Stimulated activated CD8-positive, alpha-beta memory T cell treated with anti-CD3 and anti-CD28 coated beads, Interleukin-2, amount 100 ng/mL, for 1 hour (primary cell): Measurements from ENCODE around the gene B3GALT6.

Experiments used
- DNase-seq, 2 donors: peaks; one replicate each; pipeline ENCODE4 v3.0.0-alpha.2; 2020; ENCODE audit warnings: low read depth in 2 of 2

Gene B3GALT6

DNA sequence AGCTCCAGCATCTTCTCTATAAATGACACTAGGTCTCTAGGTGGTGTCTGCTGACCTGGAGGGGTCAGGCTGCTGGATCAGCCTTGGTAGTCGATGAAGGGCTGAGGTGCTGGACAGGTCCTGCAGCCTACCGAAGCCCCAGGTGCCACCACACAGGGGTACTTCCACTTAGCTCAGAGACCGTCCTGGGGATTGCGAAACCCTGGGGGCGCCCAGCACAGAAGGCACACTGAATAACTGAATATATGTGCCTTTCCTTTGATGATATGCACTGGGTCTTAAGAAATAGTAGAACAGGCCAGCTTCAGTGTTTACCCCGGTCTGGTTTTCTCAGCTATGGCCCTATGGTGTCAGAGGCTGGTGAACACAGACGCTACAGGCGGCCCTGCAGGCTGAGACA lies 30.7 kb downstream of the B3GALT6 start:
- no peak for DNase-seq

DNA sequence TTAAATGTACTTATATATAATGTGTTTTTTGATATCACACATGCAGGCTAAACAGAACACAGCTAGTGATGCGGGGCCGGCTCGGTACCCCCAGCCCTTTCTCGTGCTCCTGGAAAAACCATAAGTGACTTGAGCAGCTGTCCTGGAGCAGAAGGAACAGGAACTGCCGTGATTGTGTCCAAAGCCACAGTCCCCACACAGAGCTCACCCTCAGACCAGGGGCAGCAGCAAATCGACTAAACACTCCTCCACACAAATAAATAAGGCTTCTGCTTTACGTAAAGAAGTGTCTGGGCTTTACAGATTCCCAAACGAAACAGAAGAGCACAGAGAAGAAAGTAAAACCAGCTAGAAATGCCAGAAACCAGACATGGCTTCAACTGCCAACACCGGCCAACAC lies 32.0 kb downstream of the B3GALT6 start:
- no peak for DNase-seq

DNA sequence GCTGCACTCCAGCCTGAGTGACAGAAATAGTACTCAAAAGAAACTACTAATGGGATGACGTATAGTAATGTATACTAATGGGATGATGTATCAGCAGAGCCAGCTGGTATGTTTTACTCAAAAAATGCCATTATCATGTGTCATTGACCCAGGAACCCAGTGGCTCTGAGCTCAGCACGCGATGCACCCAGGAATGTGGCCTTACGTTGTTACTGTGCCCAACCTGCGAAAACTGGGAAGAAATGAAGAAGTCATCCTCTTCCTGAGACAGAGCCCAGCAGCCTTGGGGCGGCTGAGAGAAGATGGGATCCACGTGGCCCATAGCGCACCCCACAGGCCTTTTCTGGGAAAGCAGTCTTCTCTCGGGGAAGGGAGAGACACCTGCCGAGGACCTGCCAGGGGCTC lies 32.8 kb downstream of the B3GALT6 start:
- no peak for DNase-seq

DNA sequence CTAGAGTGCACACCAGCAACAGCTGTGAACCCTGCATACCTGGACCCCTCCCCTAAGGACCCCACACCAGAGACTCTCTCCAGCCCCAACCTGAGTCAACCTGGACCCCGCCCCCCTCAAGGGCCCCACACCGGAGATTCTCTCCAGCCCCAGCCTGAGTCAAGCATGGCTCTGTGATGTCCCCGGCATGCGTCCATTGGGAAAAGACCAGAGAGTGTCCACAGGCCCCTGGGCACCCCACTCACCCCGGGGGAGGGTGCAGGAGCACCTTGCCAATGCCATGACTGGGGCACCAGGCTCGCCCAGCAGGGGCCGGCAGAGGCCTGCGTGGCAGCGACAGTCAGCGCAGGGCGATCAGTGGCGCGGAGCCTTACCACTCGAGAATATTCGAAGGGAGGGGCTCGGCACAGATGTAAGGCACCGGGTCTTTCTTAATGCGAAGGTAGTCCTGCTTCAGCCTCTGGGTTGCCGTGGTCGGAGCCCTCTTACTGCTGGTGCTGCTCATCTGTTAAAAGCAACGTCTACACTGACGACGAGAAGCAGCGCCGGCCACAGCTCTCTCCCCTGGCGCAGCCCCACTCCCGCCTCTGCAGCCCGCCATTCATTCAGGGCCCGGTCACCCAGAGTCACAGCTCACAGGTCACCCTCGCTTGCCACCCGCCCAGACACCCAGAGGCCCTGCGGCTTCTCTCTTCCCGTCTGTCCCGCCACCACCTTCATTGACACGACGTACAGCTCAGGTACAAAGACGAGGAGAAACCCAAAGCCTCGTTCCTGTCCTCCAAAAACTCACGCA lies 35.6 kb downstream of the B3GALT6 start:
- no peak for DNase-seq

DNA sequence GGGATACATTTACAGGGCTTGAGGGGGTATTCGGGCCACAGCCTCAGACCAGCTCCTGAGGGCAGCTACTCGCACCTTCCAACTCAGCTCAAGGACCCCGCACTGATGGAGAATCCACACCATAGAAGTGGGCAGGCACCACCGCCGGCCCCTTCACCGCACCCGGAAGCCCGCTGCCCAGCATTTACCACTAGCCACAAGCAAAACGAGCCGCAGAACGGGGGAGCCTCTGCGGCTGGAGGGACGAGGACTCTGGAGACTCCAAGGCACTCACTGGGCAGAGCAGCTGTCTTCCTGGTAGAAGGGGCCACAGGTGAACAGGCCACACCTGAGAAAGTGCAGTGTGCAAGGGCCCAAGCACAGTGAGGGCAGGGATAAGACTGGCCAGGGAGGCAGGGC lies 36.2 kb downstream of the B3GALT6 start:
- DNase-seq = no peak

DNA sequence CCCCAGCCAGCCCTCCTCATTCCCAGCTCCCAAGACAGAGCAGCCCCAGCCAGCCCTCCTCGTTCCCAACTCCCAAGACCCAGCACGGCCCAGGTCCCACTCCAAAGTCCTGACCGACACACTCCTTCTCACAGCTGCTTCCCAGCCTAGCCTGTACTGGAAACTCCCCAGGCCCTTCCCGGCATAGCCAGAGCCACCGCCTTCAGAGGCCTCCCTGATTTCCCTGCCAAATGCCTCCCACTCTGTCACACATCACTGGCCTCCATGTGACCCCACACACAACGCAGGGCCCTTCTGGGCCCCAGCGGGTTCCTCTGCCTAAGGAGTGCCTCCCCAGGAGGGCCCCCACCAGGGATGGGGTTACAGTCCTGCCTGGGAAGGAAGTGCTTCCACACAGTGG lies 38.8 kb downstream of the B3GALT6 start:
- no peak for DNase-seq

DNA sequence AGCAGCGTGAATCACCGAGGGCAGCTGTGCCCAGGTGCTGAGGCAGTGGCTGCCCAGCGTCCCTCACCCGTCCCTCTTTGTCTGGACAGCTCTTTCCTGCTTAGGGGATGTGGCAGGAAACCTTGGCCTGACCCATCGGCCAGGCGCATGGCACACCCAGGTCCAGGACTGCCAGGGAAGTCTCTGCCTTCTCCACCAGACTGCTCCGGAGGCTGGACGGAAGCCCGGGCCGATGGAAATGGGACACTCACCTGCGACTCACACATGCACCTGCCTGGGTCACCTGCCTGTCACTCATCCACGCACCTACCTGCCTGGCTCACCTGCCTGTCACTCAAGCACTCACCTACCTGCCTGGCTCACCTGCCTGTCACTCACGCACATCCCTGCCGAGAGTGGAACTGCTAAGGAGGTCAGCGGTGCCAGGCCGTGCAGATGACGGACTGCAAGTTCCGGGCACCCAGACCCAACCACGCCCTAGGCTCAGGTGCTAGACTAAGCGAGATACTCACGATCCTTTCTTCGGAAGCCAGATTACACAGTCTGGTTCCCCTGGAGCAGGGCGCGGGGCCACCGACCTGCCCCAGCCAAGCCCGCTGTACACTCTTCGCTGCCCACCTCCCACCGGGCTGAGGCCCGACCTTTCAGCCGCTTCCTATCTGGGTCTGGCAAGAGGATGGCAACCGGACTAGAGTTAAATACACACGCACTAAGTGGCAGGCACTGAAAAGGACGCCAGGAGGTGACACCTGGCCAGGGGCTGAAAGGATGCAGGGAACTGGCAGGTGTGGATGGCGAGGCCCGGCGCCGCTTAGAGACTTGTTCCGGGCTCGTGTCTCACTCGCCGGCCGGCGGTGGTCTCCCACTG lies 40.5 kb downstream of the B3GALT6 start:
- no peak for DNase-seq

DNA sequence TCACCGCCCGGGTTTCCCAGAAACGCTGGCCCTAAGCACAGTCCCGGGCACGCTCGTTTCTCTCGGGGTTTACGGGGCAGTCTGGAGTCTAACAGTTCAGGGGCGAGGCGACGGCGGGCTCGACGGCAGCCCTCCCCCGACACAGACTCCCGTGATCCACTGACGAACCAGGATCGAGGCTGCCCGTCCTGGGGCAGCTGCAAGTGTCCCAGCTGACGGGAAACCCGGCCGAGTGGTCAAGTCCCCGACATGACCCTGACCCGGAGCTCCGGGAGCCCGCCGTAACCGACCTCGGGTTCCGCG lies 41.1 kb downstream of the B3GALT6 start:
- DNase-seq = no peak

DNA sequence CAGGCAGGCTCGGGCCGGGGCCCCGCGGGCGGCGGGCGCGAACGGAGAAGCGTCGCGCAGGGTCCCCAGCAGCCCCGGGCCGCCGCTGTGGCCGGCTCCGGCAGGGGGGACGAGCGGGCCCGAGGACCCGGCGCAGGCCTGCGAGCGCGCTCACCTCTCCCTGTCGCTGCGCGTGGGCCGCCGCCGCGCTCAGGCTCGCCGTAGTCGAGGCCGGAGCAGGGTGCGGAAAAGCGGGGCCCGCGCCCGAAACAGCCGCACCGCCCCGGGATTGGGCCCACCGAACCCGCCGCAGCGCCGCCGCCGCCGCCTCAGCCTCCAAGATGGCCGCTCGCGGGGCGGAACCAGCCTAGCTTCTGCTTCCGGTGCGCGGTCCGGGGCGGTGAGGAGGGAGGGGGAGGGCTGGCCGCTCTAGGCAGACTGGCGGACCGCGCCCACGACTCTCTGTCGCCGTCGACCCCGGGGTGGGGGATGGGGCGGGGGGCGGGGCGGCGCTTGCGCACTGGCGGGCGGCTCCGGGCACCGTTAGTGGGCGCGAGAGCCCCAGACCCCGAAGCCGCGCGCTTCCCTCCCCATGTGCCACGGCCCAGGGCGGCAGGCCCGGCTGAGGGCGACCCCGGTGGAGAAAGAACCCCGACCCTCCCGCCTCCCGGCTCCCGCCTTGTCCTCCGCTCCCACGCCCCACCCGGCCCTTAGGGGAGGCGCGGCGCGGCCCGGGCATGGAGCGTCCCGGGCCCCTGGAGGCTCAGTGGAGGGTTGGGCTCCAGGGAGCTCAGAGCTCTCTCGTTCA lies 41.7 kb downstream of the B3GALT6 start, which contains the start of gene UBE2J2:
Gene UBE2J2, minus strand, starts transcription at position 343 of the 787 bp plus-strand sequence. CDS start 5,862 bp downstream, outside the sequence.
- DNase-seq = peak; percentile 88 to 91

DNA sequence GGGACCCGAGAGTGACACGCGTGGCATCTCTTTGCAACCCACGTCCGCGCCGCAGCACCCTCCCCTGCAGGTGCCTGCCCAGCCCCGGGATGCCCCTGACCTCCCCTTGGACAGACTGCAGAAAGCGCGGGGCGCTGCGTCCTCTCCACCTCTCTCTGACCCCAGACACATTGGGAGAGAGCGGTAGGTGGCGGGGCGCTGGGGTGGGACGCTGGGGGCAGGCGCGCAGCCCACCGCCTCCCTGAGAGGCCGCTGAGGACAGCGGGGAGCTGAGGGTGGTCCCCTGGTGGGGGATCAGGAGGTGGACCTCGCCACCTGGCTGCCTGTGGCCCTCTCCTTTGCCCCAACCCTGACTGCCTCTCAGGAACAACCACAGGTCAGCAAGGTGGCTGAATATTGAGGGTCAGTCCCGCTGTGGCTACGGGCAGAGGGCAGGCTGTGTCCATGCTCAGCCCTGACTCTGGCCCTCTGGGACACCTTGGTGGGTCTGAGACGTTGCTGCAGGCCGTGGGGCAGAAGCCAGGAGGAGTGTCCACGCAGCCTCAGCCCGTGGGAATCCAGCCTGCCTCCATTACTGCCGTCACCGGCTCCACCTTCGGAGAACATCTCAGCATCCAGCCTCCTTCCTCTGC lies 42.4 kb downstream of the B3GALT6 start:
- DNase-seq = no peak

DNA sequence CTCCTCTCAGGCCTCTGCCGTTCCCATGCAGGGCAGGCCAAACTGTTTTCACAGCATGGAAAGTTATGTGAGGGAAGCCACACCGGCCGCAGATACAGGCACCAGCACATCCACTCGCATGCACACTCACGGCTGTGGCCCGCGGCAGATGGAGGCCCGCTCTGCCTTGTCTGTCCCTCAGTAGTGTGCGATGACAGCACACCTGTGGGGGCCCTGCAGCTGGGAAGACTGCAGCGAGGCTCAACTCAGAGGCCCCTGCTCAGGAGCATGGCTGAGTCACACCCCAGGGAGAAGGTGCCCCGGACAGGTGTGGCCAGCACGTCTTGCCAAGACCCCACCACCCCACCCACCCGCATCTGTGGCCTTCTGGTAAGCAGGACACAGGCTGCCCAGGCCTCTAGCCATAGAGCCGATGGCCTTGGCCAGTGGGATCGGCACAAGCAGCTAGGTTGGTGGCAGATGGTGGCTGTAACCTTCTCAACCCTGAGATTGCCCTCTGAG lies 42.9 kb downstream of the B3GALT6 start:
- DNase-seq = no peak

DNA sequence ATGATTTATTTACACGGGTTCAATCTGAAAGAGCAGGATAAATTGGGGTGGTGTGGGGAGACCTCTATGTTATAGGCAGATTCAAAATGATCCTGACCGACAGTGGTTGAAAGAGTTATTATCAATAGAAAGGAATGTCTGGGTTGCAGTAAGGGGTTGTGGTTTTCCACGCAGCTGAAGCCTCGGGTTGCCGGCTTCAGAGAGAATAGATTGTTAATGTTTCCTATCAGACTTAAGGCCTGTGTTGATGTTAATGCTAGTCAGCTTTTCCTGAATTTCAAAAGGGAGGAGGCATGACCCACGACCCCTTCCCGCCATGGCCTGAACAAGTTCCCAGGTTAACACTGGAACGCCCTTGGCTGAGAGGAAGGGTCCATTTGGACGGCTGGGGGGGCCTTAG lies 43.8 kb downstream of the B3GALT6 start:
- no peak for DNase-seq

DNA sequence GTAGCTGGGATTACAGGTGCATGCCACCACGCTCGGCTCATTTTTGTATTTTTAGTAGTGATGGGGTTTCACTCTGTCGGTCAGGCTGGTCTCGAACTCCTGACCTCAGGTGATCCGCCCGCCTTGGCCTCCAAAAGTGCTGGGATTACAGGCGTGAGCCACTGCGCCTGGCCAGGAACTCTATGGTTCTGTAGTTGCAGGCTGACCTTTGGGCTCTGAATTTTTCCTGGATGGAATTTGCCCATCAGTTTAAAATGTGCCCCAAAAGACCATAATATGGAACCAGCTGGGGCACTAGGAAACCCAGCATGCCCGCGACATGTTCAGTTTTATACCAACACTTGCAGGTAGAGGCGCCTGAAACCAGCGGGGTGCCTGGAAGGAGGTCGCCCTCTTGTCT lies 46.6 kb downstream of the B3GALT6 start:
- DNase-seq = no peak

DNA sequence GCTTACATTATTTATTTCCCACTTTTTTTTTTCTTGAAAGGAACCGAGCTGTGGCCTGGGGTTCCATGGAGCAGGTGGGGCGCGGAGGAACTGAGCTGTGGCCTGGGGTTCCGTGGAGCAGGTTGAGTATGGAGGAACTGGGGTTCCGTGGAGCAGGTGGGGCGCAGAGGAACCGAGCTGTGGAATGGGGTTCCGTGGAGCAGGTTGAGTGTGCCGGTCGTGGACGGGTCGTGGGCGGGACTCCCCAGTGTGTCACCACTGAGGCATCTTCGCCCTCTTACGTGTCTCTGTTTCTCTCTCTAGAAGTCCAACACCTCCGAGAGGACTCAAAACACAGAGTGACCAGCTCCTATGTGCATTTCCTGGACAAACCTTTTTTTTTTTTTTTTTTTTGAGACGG lies 47.0 kb downstream of the B3GALT6 start:
- DNase-seq = no peak

DNA sequence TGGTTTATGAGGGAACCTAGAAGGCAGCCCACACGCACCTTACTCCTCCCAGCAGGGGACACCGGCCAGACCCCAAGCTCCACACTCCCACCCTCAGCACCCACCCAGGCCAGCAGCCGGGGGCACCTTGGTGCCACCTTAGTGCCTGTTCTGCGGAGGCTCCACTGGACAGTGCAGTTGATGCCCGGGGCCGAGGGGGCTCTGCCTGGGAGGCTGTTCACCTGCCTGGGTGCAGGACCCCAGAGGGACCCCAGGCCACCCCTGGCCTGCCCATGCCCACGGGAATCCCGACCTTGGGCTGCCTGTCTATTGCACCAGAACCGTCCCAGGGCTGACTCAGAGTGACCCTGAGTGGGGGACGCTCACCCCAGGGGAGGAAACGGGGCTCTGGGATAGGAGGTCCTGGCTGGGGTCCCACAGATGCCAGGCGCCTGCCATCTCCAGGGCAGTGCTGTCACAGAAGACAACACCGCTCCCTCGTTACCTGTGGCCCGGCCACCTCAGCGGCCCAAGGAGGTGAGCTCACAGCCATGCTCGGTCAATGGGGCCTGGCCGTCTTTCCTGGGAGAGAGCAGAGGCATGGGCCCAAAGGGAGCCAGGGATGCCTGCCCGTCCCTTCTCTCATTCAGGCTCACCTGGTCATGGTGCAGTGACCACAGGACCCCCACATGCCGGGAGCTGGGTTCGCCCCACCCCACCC lies 48.9 kb downstream of the B3GALT6 start:
- no peak for DNase-seq

DNA sequence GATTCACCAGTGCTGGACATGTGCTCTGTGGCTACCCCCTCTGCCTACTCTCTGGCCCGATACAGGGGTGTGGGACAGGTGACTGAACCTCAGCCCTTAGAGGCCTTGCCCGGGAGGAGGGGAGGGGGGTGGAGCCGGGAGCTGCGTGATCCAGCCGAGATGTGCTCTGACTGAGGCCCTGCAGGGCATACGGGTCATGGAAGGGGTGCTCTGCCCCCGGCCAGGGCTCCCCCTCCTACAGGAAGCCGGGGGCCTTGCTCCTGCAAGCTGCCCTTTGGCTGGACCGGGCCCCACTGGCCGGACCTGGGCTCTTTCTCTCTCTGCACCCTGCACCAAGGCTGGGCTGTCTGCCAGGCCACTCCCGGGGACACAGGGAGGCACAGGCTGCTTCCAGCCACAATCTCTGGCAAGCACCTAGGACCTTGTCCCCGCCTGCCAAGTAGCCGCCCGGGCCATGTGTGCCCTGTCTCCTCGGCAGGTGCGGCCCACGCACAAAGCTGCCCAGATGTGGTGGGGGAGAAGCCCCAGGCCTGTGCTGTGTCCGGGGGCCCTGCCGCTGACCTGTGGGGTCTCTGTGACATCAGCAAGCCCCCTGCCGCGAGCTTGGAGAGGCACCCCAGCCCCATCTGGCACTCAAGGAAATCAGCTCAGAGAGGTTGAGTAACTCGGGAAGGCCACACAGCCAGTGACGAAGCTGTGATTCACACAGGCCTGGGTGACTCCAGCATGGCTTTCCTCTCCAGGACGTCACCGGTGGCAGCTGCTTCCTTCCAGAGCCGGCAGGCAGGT lies 49.7 kb downstream of the B3GALT6 start:
- DNase-seq = no peak

DNA sequence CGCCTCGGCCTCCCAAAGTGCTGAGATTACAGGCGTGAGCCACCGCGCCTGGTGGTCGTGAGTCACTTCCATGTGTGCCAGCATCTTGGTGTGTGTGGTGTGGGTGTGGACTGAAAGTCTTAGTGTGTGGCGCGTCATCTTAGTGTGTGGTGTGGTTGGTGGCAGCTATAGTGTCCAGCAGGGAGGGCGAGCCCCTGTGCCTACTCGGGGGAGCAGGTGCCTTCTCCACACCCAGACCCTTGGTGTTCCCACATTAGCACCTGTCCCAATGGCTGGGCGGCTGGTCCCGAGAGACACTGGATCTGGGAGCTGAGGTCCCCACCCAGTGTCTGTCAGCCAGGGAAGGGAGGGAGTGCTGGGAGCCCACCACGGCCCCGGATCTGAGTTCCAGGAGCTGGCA lies 51.0 kb downstream of the B3GALT6 start:
- no peak for DNase-seq

DNA sequence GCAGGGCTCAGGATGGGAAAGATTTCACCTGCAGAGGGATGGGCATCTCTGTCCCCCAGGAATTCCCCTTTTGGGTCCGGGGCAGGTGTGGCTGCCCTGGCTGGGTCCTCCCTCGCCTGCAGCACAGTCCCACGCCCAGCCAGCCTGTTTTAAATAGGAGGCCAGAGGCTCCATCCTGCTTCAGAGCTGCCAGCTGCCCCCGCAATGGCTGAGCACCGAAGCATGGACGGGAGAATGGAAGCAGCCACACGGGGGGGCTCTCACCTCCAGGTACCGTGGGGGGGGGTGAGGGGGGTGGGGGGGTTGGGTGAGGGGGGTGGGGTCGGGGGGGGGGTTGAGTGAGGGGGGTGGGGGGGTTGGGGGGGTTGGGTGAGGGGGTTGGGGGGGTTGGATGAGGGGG lies 51.8 kb downstream of the B3GALT6 start:
- no peak for DNase-seq
